LNCaP clone FGC (cell line): ENCODE measurements around the gene MAML3.

ENCODE experiments used
- DNase-seq: peaks from one replicate; pipeline ENCODE4 v3.0.0-alpha.2; 2011; ENCODE audit warnings: low read depth
- H3K4me3 ChIP-seq: 2 replicates; pipeline ENCODE4 v1.5.1; 2011; ENCODE audit warnings: mild to moderate bottlenecking, low read depth, low read length, control low read depth
- CTCF ChIP-seq: IDR thresholded peaks from 2 replicates; pipeline ENCODE4 v1.5.1; 2012; ENCODE audit warnings: mild to moderate bottlenecking; ENCODE audit not compliant: control insufficient read depth, insufficient read depth; ENCODE audit errors: extremely low read depth

The MAML3 gene

GRCh38 chr4:139808381-139808807, 345.6 kb downstream of the MAML3 start:
- DNase-seq, result no peak
- no peak for TF ChIP-seq CTCF
- H3K4me3 ChIP-seq, result no peak overlapping the region

- no peak for TF ChIP-seq CTCF
- no peak for DNase-seq
- no peak overlapping the region for H3K4me3 ChIP-seq
Observed at GRCh38 chr4:139807483-139807882, 346.5 kb downstream of the MAML3 start.

- DNase-seq, result no peak
- H3K4me3 ChIP-seq, result no peak overlapping the region
- no peak for TF ChIP-seq CTCF
Observed at GRCh38 chr4:139806929-139807328, 347.1 kb downstream of the MAML3 start.

- no peak for TF ChIP-seq CTCF
- no peak for DNase-seq
Observed at GRCh38 chr4:139802931-139803330, 351.1 kb downstream of the MAML3 start.

DNA sequence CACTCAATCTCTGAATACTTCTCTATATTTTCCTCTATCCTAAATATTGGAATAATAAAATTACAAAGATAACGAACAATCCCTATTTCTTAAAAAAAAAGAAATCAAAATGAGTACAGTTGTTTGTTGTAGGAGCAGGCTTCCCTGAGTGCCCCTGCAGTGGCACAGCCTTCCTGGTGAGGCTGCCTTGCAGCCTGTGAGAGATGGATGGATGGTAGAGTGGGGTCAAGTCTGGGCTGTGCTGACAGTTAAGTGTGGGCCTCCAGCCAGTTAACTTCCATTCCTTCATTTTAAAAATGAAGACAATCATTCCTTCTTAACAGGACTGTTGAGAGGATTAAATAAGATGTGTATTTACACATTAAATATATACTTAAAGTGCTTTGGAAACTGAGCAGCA, 351.5 kb downstream of the MAML3 start:
- H3K4me3 ChIP-seq, result no peak overlapping the region
- no peak for TF ChIP-seq CTCF
- no peak for DNase-seq

More at GRCh38 chr4:139802931-139803330, 351.1 kb downstream of the MAML3 start:
- no peak overlapping the region for H3K4me3 ChIP-seq

DNA sequence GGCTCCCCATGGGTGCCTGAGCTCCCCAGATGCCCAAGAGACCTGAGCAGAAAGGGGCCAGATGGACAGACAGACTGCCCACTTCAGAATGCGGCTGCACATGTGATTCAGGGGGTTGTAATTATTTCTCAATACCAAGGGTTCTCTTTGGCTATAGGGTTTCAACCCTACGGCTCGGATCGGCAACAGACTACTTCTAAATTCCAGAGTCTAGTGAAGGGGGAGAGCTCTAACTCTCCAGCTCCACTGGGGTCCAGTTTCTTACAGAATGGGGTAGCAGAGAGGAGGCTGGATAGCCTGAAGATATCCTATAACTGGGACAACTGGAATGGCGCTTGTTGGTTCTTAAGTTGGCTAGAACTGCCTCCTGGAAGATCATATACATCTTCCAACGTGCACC, 352.1 kb downstream of the MAML3 start:
- no peak overlapping the region for H3K4me3 ChIP-seq
- TF ChIP-seq CTCF, result no peak
- DNase-seq, result no peak

DNA sequence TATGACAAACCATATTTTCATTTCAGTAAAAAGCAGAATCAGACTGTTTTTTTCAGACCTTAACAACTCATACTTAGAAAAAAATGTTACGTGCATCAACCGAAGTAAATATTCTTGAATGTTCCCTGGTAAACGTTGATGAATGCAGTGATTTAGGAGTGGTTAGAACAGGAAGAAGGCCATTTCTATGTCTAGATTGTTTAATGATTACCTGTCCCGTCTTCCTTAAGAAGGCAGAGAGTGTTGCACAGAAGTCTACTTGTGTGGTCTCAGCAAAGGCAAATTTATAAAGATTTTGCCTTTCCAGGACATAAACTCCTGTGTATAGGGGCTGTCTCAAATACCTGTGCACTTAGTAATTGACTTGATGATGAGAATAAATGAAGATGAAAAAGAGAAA, 353.9 kb downstream of the MAML3 start:
- no peak overlapping the region for H3K4me3 ChIP-seq
- no peak for DNase-seq
- no peak for TF ChIP-seq CTCF
